ENCODE results near the gene COL9A2. TPM values are rescaled to one million over a fixed set of nuclear protein-coding genes. Genes with fewer than 3 reads are reported as not detected.
A peak's percentile ranks its signal among the peaks of the same experiment; 100 is the strongest.

Gene COL9A2
- total RNA-seq, 2 donors from 2014 or later, result 7.0 to 9.6 TPM

GRCh38 chr1:40256401-40257084 lies 60.5 kb downstream of the COL9A2 start:
- Mint-ChIP-seq H3K27ac (peak overlapping the region; percentile 99 to 100), H3K9me3 (no peaks in the 10 kb centered on the region), H3K36me3 (peaks cover 15 to 16% of the 10 kb centered on the region in 2 donors)
- ATAC-seq (no peak), DNase-seq (ENCODE audit: low spot score in 2 of 2) (no peak)

GRCh38 chr1:40255231-40255630 lies 61.9 kb downstream of the COL9A2 start:
- no peak for ATAC-seq
- no peaks in the 10 kb centered on the region for H3K9me3 Mint-ChIP-seq
- peaks cover 8 to 14% of the 10 kb centered on the region in 2 donors for H3K36me3 Mint-ChIP-seq
- DNase-seq (ENCODE audit: low spot score in 2 of 2), result no peak
- H3K27ac Mint-ChIP-seq, result no peak overlapping the region

GRCh38 chr1:40252601-40253000 lies 64.5 kb downstream of the COL9A2 start:
- Mint-ChIP-seq H3K9me3 (no peaks in the 10 kb centered on the region), H3K36me3 (peaks cover 4 to 5% of the 10 kb centered on the region in 2 donors), H3K27ac (no peak overlapping the region)
- no peak for ATAC-seq
- no peak for DNase-seq (ENCODE audit: low spot score in 2 of 2)

- Mint-ChIP-seq H3K9me3 (no peaks in the 10 kb centered on the region), H3K27ac (no peak overlapping the region), H3K36me3 (no peaks in the 10 kb centered on the region)
- ATAC-seq (no peak), DNase-seq (ENCODE audit: low spot score in 2 of 2) (no peak)
Measured at GRCh38 chr1:40251456-40251855, 65.6 kb downstream of the COL9A2 start.

Other genes with a start within 250 kb of the COL9A2 start
- 10 to 100 TPM; 81.8 to 84.1 TPM for gene PPT1, start 220.0 kb downstream of the COL9A2 start, total RNA-seq
- 10 to 100 TPM; 23.6 to 26.1 TPM for gene RLF, start 155.9 kb downstream of the COL9A2 start, total RNA-seq
- not detected for gene TMCO2, start 69.3 kb downstream of the COL9A2 start, total RNA-seq
- 10 to 100 TPM; 21.4 to 34.7 TPM for gene ZMPSTE24, start 59.0 kb downstream of the COL9A2 start, total RNA-seq
- gene SMAP2, start 56.4 kb upstream of the COL9A2 start, total RNA-seq, result 100 to 1,000 TPM; 229 to 299 TPM
- 1 to 10 TPM; 1.6 to 6.9 TPM for gene ZFP69B, start 133.2 kb upstream of the COL9A2 start, total RNA-seq
- 1 to 10 TPM in 1 of 2 donors, under 1 TPM in 1; 0.71 to 4.9 TPM for gene ZFP69, start 160.0 kb upstream of the COL9A2 start, total RNA-seq
- gene EXO5, start 191.5 kb upstream of the COL9A2 start, total RNA-seq, result 1 to 10 TPM; 3.6 to 8.4 TPM
- gene ZNF684, start 214.4 kb upstream of the COL9A2 start, total RNA-seq, result 10 to 100 TPM in 1 of 2 donors, 1 to 10 TPM in 1; 4.2 to 13.3 TPM

All from activated naive CD4-positive, alpha-beta T cell treated with anti-CD3 and anti-CD28 coated beads, Interleukin-2, amount 50 U/mL, for 72 hours (primary cell).